Fibroblast of upper back skin (primary cell): ENCODE measurements around the gene RFC5.
"Not testable (repeated sequence)": the region's sequence is repeated elsewhere in the genome, so short reads cannot be mapped to it uniquely, and the experiment has no call there.

Experiments
- DNase-seq: peaks from one replicate; pipeline ENCODE4 v3.0.0-alpha.2; 2013

Gene RFC5

DNA sequence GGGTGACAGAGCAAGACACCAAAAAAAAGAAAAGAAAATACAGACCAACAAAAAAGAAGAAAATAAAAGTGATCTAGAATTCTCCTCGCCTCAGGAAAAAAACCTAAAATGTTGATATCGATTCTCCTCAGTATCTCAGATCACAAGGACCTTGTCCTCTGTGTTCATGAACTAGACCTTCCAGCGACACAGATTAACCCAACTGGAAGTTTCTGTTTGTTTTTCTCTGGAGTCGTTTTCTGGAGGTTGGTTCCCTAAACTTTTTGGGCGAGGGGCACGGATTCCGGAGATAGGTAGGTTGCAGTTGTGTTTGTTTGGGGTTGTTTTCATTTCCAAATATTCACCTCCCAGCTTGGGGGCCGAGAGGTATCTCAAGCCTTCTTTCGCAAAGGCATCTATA, 559 bp upstream of the RFC5 start:
- DNase-seq = no peak

DNA sequence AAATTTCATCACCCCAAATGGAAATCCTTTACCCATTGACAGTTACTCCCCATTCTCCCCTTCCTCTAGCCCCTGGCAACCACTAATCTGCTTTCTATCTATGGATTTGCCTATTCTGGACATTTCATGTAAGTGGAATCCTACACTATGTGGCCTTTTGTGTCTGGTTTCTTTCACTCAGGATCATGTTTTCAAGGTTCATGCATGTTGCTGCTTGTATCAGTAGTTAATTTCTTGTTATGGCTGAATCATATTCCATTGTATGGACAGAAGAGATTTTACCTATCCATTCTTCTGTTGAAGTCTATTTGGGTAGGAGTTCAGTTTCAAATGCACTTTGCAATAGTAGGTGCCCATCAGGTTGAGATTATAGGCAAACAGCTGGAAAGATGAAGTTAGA, 1.4 kb downstream of the RFC5 start:
- DNase-seq = no peak

DNA sequence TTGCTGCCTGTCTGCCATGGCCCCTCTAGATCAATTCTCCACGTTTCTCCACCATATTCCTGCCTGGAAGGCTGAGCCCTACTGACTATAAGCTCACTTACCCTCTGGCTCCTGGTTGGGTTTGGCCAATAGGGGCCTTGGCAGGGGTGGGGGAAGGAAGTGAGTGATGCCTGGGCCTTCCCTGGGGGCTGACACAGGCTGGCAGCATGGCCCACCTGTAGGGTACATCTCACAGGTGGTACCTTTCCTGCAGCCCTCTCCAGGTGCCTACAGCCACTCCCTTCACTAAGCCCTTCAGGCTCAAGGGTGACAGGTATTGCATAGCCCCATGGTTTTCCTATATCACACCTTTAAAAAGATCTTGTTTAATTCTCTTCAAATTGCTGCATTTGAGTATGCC, 3.5 kb downstream of the RFC5 start:
- DNase-seq = no peak

DNA sequence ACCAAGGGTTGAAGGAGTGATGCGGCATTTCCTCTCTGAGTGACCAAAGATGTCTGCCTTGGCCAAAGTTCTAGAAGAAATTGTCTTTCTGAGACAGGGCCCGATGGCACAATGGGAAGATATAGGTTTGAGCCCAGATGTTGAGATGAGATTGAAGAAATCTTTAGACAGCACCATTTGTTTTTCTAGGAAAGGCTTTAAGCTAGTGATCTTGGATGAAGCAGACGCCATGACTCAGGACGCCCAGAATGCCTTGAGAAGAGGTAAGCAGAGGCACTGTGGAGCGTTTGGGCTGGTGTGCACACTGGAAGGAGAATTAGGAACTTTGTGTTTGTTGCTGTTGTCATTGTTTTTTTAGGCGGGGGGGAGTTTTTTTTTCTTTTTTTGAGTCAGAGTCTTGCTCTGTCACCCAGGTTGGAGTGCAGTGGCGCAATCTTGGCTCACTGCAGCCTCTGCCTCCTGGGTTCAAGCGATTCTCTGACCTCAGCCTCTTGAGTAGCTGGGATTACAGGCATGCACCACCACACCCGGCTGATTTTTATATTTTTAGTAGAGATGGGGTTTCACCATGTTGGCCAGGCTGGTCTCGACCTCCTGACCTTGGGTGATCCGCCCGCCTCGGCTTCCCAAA, 5.7 kb downstream of the RFC5 start:
- not testable (repeated sequence) for DNase-seq

DNA sequence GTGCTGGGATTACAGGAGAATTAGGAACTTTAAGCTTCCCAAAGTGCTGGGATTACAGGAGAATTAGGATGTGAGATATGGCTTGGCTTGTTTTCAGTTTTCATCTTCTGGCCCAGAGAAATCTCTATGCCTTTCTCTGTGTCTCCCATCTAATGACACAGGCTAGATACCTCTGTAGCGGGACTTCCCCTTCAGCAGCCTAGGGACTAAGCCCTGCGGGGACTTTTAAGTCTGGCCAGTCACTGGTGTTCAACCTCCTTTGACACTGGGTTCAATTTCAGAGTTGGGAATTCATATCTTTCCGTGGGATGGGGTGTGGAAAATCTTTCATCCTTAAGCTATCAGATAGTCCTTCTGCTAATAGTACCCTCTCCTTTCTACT, 6.2 kb downstream of the RFC5 start:
- no peak for DNase-seq

DNA sequence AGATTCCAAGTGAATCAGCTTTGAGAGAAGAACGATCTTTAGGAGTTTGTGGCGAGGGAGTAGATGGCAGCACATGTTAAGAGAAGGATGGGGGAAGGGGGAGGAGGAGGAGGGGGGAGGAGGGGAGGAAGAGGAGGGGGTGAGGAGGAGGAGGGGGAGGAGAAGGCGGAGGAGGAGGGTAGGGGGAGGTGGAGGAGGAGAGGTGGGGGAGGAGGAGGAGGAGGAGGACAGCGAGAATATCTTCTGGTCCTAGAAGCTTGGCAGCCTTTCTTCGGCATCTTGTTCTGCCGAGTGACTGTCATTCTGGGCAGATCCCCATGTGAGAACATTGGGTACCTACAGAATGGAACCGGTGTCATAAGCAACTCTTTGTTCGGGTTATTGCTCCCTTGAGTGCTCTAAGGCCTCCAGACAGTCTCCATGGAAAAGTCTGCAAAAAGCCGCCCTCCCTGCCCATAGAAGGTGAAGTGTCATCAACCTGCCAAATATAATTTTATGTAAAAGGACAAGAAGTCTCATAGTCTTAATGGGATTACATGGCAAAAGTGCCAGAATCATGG, 6.9 kb downstream of the RFC5 start:
- DNase-seq = no peak

DNA sequence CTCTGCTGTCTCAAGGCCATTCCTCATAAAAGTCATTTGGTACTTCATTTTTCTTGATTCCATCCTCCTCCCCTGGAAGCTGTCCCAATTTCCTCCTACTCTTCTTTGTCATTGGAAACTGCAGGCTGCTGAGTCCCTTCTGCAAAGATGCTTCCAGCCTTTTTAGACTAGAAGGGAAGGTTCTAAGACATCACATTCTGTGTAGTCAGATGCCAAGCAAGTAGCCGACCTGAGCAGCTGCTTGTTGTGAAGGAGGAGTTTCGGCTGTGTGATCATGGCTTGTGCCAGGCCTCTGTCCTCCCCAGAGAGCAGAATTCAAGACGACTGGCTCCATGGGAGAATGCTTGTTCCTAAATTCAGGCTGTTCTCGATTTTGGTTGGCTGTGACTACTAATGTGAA, 8.7 kb downstream of the RFC5 start:
- no peak for DNase-seq

DNA sequence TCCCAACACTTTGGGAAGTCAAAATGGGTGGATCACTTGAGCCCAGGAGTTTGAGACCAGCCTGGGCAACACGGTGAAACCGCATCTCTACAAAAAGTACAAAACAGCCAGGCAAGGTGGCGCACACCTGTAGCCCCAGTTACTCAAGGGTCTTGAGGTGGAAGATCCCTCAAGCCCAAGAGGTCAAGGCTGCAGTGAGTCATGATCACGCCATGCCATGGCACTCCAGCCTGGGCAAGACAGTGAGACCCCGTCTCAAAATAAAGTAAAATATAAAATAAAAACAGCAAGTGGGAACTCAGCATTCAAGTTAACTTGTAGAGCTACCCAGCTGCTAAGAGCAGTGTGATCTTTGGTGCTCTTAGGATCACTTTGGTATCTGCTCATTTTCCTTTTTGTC, 12.7 kb downstream of the RFC5 start:
- no peak for DNase-seq

DNA sequence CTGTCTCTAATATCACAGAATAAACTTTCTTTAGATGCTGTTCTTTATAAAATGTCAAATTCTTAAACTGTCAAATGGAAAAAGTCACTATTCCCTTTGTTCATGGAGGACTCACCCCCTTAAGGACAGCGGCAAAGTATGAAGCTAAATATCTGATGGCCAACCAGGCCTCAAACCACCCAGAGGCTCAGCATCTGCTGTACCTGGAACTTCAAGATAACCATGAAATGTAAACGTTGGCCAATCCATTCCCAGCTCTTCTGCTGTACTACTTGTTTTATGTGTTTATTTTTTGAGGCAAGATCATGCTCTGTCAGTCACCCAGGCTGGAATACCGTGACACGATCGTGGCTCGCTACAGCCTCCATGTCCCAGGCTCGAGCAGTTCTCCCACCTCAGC, 15.7 kb downstream of the RFC5 start:
- DNase-seq = no peak

DNA sequence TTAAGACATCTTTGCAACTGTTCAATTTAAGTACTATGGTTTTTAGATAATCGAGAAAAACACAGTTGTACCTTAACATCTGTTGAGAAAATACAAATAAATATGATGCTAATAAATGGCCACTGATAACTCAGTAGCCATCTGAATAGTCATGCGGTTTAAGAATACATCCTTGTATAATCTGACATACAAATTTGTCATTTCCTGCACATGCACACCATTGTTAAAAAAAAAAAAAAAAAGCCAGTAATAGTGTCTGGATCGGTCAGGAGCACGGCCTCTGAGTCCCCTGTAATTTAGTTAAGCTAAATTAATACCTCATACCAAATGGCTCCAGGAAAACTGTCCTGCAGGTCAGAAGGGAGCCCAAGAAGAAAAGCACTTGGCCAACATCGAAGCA, 16.8 kb downstream of the RFC5 start:
- no peak for DNase-seq

DNA sequence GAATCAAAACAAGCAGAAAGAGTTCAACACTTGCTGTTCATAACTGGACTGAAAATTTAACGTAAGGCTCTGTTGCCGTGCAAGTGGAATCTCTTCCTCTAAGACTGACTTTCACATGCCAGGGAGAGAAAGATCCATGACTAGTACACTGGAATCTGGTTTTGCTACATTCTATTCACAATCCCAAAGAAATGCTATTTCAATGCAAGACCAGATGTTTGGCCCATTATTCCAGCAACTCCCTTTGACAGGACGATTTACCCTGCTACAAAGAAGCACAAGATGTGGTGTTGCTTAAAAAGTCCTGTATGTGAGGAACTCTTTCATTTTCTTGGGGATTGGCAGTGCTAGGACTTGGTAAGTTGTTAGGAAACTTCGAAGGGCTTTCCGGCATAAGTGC, 17.4 kb downstream of the RFC5 start:
- DNase-seq = no peak

DNA sequence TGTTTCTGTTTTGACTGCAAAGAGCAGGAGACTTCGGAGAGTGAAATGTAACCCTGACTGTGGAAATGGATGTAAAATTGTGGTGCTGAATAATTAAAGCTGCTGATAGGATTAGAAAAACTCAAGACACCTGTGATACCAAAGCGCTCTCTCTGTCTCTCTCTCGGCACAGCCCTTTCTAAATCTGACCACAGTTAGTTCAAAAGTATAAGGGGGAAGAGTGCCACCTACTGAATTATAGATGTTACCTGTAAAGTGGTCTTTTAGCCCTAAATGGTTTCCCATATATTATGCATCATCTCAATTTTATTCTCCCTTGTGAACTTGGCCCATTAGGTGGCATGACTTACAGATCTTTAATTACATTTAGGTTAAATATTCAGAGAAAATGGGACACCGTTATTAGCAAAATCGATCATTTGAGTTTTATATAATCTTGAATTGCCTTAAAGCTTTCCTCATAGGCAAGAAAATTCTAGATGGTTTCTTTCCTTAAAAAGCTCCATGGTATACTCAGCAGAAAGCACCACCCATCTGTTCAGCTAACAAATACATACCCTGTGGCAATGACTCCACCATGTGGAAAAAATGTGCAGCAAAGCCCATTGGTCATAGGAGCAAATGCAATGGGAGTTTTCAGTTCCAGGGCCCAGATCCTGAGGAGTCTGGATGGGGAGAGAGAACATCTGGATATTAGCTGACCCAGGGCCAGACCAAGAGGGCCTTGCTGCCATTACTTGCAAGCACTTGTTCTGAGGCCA, 18.1 kb downstream of the RFC5 start:
- DNase-seq = peak; percentile 63

DNA sequence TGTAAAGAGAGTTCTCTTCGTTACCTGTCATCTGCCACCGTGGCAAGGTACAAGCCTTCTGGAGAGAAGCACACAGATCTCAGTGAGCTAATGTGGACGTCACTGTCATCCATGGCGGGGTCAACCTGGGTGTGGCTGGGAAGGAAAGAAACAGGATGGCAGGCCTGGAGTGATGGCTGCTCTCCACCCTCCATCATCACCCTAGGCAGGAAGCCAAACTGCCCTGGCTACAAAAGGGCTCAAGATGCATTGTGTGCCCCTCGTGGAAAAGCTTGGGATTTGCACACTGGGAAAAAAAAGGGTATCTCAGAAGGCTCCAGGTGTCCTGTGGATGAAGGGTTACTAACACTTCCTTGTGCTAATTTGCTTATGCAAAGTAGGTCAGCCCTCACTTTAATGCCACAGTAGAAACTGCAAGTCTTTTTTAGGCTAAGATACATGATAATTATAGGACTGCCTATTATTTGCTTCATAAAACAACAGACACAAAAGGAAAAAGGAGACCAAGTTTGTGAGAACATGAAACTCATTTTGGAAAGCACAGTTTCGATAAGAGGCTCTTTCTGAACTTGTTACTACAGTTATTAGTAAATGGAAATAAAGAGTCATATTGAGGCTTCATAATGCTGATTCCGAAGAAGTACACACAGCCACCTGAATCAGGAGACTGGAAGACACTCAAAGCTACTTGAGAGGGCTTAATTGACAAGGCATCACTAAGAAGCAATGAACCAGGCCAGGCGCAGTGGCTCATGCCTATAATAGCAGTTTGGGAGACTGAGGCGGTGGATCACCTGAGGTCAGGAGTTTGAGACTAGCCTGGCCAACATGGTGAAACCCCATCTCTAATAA, 18.9 kb downstream of the RFC5 start:
- DNase-seq = peak; percentile 34

DNA sequence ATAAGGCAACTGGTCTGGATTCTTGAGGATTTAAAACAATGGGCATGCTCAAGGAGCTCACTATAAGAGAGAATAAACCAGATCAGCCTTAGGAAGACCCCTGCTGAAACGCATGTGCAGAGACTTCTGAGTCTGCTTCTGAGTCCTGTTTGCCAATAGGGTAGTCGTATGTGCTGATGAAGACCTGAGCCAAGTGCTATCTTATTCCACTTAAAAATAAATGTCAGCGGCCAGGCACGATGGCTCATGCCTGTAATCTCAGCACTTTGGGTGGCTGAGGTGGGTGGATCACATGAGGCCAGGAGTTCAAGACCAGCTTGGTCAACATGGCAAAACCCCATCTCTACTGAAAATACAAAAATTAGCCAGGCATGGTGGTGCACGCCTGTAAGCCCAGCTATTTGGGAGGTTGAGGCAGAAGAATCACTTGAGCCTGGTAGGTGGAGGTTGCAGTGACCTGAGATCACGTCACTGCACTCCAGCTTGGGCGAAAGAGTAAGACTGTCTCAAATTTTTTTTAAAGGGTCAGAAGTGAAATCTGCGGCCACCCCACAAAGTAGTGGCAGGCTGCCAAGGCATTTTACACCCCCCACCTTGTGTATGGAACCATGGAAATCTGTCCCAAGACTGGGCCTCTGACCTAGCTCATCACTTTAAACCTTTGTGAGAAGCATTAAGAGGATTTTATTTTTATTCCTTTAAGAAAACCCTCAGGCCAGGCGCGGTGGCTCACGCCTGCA, 20.3 kb downstream of the RFC5 start:
- DNase-seq = no peak

DNA sequence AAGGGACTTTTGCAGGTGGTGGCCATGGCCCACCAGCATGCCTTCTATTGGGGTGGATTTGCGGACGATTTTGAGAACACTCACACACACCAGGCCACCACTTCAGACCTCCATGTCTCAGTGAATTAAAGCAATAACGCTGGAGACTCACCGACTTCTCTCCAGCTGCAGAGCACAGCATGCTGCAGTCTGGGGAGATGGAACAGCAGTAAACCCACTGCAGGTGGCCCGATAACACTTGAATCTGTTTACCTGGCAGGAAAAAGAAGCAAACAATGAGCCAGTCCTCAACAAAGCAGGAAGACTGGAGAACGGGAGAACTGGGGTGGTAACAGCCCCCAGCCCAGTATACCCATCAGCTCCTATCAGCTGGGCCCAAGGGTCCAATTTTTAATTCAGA, 21.6 kb downstream of the RFC5 start:
- DNase-seq = no peak

DNA sequence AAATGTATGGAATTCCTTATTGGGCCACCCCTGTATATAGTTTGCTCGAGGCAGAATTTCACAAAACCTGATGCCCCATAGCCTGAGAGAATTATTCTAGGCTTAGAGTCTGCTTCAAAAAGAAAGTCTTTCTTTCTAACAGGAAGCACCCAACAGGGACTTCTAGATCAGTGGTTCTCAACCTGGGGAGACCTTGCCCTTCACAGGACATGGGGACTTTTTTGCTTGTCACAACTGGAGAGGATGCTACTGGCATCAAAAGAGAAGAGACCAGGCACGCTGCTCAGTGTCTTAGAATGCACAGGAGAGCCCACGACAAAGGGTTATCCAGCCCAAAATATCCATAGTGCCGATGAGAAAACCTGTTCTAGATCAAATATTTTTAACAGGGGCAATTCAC, 25.6 kb downstream of the RFC5 start:
- DNase-seq = no peak

DNA sequence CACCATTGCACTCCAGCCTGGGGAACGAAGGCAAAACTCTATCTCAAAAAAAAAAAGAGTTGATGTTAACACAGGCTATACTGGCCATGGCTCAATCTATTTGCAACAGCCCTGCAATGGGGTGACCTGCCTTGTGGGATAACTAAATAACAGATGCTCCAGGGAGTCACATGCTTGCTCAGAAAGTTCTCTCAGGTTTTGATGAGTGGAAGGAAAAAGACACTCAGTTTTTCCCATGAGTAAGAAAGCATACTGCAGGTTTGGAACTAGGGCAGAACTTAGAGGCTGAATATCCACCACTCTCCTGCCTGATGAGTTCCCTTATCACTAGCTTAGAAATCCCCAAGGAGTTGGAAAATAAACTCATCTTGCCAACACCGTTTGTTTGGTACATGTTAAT, 27.6 kb downstream of the RFC5 start:
- no peak for DNase-seq

DNA sequence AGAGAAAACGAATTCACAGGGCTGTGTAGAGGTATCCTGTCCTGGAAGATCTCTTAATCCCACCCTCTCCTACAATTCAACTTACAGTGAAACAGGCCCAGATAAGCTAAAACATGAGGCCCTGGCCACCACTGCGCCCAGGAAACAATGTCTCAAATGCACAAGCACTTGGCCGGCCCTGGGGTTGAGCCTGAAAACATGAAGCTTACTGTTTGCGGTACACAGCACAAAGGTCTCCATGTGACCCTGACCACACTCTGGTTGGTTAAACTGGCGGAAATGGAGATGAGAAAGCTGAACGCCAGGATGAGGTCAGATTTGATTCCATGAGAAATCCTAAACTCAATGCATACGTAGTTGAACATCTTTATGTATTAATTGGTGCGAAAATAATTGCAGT, 28.1 kb downstream of the RFC5 start:
- no peak for DNase-seq

DNA sequence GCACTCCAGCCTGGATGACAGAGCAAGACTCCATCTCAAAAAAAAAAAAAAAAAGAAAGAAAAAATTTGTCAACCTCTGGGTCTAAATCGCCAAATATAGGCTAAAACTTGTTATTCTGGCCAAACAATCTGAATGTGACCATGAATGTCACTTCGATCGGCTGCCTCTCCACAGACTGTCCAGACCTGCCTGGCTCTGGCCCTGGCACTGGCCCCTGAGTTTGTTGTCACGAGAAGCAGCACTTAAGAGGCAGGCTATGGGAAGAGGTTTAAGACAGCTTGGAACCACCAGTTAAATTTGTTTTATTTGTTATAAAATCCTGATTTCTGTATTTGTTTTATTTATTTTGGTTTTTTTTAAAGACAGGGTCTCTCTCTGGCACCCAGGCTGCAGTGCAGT, 29.9 kb downstream of the RFC5 start:
- no peak for DNase-seq

DNA sequence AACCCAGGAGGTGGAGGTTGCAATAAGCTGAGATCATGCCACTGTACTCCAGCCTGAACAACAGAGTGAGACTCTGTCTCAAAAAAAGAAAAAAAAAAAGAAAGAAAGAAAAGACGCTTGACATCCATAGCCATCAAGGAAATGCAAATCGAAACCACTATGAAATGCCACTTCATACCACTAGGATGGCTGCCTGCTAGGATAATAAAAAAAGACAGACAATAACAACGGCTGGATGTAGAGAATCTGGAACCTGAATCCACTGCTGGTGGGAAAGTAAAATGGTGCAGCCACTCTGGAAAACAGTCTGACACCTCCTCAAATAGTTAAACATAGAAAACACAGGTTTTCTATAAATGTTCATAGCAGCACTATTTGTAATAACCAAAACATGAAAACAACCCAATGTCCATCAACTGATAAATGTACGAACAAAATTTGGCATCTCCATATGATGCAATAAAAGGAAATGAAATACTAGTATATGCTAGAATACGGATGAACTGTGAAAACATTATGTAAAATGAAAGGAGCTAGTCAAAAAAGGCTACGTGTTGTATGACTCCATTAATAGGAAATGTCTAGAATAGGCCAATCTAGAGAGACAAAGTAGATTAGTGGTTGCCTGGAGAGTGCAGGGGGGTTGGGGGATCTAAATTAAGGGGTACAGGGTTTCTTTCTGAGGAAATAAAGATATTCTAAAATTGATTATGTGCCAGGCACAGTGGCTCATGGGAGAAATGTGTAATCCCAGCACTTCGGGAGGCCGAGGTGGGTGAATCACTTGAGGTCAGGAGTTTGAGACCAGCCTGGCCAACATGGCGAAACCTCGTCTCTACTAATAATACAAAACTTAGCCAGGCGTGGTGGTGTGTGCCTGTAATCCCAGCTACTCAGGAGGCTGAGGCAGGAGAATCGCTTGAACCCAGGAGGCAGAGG, 34.7 kb downstream of the RFC5 start:
- no peak for DNase-seq

DNA sequence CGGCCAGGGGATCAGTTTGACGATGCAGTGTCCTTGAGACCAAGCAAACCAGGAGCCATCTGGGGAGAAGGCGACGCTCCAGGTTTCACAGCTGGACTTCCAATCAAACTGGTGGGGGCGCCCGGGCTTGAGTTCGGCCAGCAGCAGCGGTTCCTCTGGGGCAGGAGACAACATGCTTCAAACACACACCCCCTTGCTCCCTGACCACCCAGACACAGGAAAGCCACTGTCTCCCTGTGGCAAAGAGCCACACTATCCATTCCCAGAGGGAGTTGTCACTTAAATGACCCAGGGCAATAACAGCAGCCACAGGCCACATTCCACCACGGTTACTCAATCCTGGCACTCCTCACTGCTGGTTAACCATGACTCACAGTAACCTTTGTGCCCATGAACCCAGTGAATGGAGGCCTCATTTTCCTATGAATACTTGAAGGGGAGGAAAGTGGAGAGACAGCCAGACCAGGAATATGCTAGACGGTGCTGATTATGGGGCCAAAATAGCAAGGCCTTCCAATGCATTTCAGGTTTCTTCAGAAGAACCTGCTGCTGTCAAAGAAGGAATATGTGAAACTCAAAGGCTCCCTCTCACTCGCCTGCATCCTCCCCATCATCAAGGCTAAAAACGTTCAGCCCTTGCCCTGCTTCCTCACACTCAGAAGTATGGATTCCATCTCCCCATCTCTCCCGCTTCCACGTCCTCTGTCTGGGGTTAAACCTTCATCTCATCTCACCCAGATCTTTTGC, 36.0 kb downstream of the RFC5 start:
- DNase-seq = peak; percentile 89
